GM19372 (cell line): ENCODE results near the gene ENTHD1.

Experiments
- ATAC-seq: cut with Tn5 transposase; IDR thresholded peaks from one replicate; pipeline ENCODE4 v1.9.1; 2021; ENCODE audit warnings: mild to moderate bottlenecking, low read depth, moderate library complexity; ENCODE audit not compliant: unreplicated experiment

ENTHD1 gene

DNA sequence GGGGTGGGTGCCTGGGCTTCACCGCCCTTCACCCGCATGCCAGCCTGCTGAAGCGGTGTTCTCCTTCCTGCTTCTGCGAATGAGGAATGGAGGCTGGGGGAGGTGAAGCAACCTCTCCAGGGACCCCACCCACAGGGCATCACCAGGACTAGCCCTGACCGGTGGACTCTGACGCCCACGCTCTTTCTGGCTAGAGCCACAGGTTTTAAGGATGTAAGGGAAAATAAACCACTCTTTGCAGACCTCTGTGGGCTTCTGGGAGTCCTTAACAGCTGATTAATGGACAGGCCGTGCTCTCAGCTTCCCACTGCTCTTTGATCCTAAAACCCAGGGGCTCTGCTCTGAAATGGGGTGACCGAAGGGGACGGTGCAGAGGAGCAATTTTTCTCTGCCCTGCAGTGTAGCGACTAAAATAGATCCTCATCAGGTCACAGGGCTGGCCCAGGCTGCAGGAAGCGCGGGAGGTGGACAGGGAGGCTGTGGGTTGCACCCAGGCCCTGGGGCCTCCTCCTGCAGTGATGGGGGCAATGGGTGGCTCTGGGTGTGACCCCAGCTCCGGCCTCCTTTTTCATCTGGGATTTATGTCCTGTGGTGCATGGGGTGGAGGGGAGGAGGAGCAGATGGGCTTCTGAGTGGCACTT is 195.7 kb downstream of the ENTHD1 start:
- ATAC-seq = no peak

DNA sequence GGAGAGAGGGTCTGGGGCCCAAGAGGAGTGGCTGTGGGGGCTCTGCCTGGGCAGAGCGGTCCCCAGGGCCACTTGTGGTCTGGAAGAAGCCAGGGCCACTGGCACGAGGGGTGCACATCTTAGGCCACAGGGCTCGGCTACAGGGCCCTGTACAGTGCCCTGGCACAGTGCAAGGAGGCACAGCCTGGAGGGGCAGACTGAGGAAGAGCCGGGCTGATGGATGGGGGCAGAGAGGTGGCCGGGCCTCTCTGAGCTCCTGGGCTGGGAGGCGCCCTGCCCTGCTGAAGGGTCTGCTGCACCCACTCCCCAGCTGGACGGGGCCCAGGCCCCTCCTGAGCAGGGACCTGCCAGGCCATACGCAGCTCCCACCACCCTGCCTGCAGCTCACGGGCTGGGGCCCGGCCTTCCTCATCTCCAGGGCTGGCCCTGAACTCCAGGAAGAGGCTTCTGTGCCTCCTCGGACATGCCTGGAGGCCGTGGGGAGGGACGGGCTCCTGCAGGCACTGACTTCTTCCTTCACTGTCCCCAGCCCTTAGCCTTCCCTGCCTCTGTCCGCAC is 199.5 kb downstream of the ENTHD1 start:
- ATAC-seq = no peak
